Prostate gland (tissue), 2 donors: ENCODE results near the gene PCDHGC5. TPM values are rescaled to one million over a fixed set of nuclear protein-coding genes. Genes with fewer than 3 reads are reported as not detected.
A peak's percentile ranks its signal among the peaks of the same experiment; 100 is the strongest.

ENCODE experiments used
- DNase-seq: peaks from one replicate; pipeline ENCODE4 v3.0.0-alpha.2; 2019; ENCODE audit warnings: low spot score
- H3K27ac ChIP-seq, 2 donors: fragments of 200-600 bp; sonication (generic); 2 replicates each; pipeline ENCODE4 v1.5.1; 2017 to 2019
- H3K27me3 ChIP-seq: fragments of 200-600 bp; sonication (generic); replicated peaks from 2 replicates; pipeline ENCODE4 v1.5.1; 2019; ENCODE audit not compliant: insufficient read depth
- H3K36me3 ChIP-seq, 2 donors: fragments of 200-600 bp; sonication (generic); 1 replicate in 1 of 2; 2 replicates in 1 of 2; pipeline versions ENCODE4 v1.5.1 to v1.8.1; 2017 to 2019
- H3K4me1 ChIP-seq: fragments of 200-600 bp; sonication (generic); replicated peaks from 2 replicates; pipeline ENCODE4 v1.5.1; 2019
- H3K4me3 ChIP-seq, 2 donors: fragments of 200-600 bp; sonication (generic); 2 replicates each; pipeline ENCODE4 v1.5.1; 2017 to 2019
- H3K9me3 ChIP-seq: fragments of 200-600 bp; sonication (generic); 2 replicates; pipeline ENCODE4 v1.5.1; 2017
- CTCF ChIP-seq, 4 experiments: fragments of 200-600 bp in 2 of 4; fragments of 450-650 bp in 2 of 4; sonication (generic) in 2 of 4; IDR thresholded peaks; 1 replicate in 3 of 4; 2 replicates in 1 of 4; pipeline ENCODE4 v1.5.1; 2016 to 2019; ENCODE audit warnings: antibody characterized with exemption in 4 of 4, mild to moderate bottlenecking in 2 of 4, moderate library complexity in 2 of 4
- POLR2A ChIP-seq: fragments of 450-650 bp; IDR thresholded peaks from one replicate; pipeline ENCODE4 v1.6.1; 2016; ENCODE audit warnings: antibody characterized with exemption, mild to moderate bottlenecking
- POLR2AphosphoS5 ChIP-seq: sonication (generic); formaldehyde crosslinking; IDR thresholded peaks from one replicate; pipeline ENCODE4 v1.6.1; 2017; ENCODE audit warnings: antibody characterized with exemption
- WGBS: methylation state at CpG from one replicate; pipeline ENCODE4 v1.1.5; 2018; 5-methylcytosine and 5-hydroxymethylcytosine counted together
- intact Hi-C: fragments of 100-400 bp; cut with DNase I; formaldehyde crosslinking; loops from one replicate; pipeline ENCODE4 v1.14.2; 2022
- total RNA-seq, 2 donors: library from RNA; depleted of rRNA; stranded (reverse); fragments of >200 nt; gene quantifications; one replicate each; pipeline ENCODE4 v1.1.0, GENCODE V29; 2016

The PCDHGC5 gene
- total RNA-seq, 2 donors from 2014 or later = 0.96 to 2.7 TPM

GRCh38 chr5:141525653-141526052 is 36.8 kb downstream of the PCDHGC5 start:
- peak overlapping the region; percentile 51 to 56 for H3K27ac ChIP-seq
- peaks cover 6% of the 10 kb centered on the region for H3K4me1 ChIP-seq
- intact Hi-C loops = loop anchor here (1.0 to 10.0 kb wide), 3 partner anchors 31 to 111 kb away; partner anchors contain the start of genes PCDHGA10, PCDHGB7 and PCDHGC3
- no peak for DNase-seq
- no peaks in the 10 kb centered on the region for H3K36me3 ChIP-seq
- H3K27me3 ChIP-seq = no peaks in the 10 kb centered on the region
- 73% methylated on average over 7 of the region's 7 CpGs for WGBS
- no peaks in the 10 kb centered on the region for H3K9me3 ChIP-seq
- TF ChIP-seq POLR2AphosphoS5 = no peak
- TF ChIP-seq POLR2A = no peak
- TF ChIP-seq CTCF (IDR thresholded peaks at IDR 0.05) = no peak
- no peak overlapping the region for H3K4me3 ChIP-seq

GRCh38 chr5:141527426-141527825 is 38.5 kb downstream of the PCDHGC5 start:
- no peak overlapping the region for H3K4me3 ChIP-seq
- peak overlapping the region; percentile 7 to 62 for H3K27ac ChIP-seq
- DNase-seq = no peak
- H3K27me3 ChIP-seq = no peaks in the 10 kb centered on the region
- no peaks in the 10 kb centered on the region for H3K36me3 ChIP-seq
- H3K9me3 ChIP-seq = no peaks in the 10 kb centered on the region
- peaks cover 6% of the 10 kb centered on the region for H3K4me1 ChIP-seq
- no peak for TF ChIP-seq CTCF (IDR thresholded peaks at IDR 0.05)
- no peak for TF ChIP-seq POLR2AphosphoS5
- TF ChIP-seq POLR2A = no peak
- WGBS = 61% methylated on average over 1 of the region's 1 CpG
- intact Hi-C loops = loop anchor here (2.0 to 10.0 kb wide), 2 partner anchors 29 to 113 kb away; partner anchors contain the start of genes PCDHGA10 and PCDHGB7

- TF ChIP-seq CTCF (IDR thresholded peaks at IDR 0.05) (no peak), POLR2AphosphoS5 (peak; percentile 28), POLR2A (no peak)
- peaks cover 6% of the 10 kb centered on the region for H3K4me1 ChIP-seq
- intact Hi-C loops = loop anchor here (10.0 kb wide), 1 partner anchor 114 kb away; the partner anchor contains the start of genes PCDHGA10 and PCDHGB7
- H3K9me3 ChIP-seq = no peaks in the 10 kb centered on the region
- DNase-seq = peak; percentile 29
- no peaks in the 10 kb centered on the region for H3K36me3 ChIP-seq
- no peaks in the 10 kb centered on the region for H3K27me3 ChIP-seq
- WGBS = 29% methylated on average over 11 of the region's 11 CpGs
- H3K4me3 ChIP-seq = no peak overlapping the region
- peak overlapping the region; percentile 59 to 62 for H3K27ac ChIP-seq
These were observed 39.6 kb downstream of the PCDHGC5 start for GRCh38 chr5:141528291-141528984.

- DNase-seq = no peak
- 39% methylated on average over 5 of the region's 5 CpGs for WGBS
- H3K27ac ChIP-seq = peak overlapping the region; percentile 59 to 62
- H3K36me3 ChIP-seq = no peaks in the 10 kb centered on the region
- H3K4me3 ChIP-seq = no peak overlapping the region
- intact Hi-C loops = loop anchor here (10.0 kb wide), 1 partner anchor 114 kb away; the partner anchor contains the start of genes PCDHGA10 and PCDHGB7
- H3K4me1 ChIP-seq = peaks cover 6% of the 10 kb centered on the region
- no peaks in the 10 kb centered on the region for H3K9me3 ChIP-seq
- TF ChIP-seq CTCF (IDR thresholded peaks at IDR 0.05) (no peak), POLR2AphosphoS5 (peak; percentile 1), POLR2A (no peak)
- no peaks in the 10 kb centered on the region for H3K27me3 ChIP-seq
These were observed 40.1 kb downstream of the PCDHGC5 start for GRCh38 chr5:141529002-141529401.
